Ovary (tissue), 3 donors: ENCODE data around the gene DMRTA2.

ENCODE experiments used
- CTCF ChIP-seq, 3 donors: fragments of 450-650 bp in 2 of 3; fragments of 200-600 bp in 1 of 3; IDR thresholded peaks; one replicate each; pipeline versions ENCODE4 v1.5.1 to v1.8.0; 2016 to 2022; ENCODE audit warnings: antibody characterized with exemption in 3 of 3, mild to moderate bottlenecking in 1 of 3
- EP300 ChIP-seq: sonication (generic); formaldehyde crosslinking; IDR thresholded peaks from one replicate; pipeline ENCODE4 v1.6.1; 2017; ENCODE audit warnings: antibody characterized with exemption
- donor health status: DM: no; HTN: no; CAD: no.

- TF ChIP-seq CTCF (IDR thresholded peaks at IDR 0.05) (no peak), EP300 (no peak)
Observed at GRCh38 chr1:50421366-50421748, 1.9 kb downstream of the DMRTA2 start.
